Ovary (tissue), 3 donors: ENCODE measurements around the gene APBA1.

Experiments
- EP300 ChIP-seq: sonication (generic); formaldehyde crosslinking; IDR thresholded peaks from one replicate; pipeline ENCODE4 v1.6.1; 2017; ENCODE audit warnings: antibody characterized with exemption
- POLR2A ChIP-seq: fragments of 450-650 bp; IDR thresholded peaks from one replicate; pipeline ENCODE4 v1.6.1; 2017; ENCODE audit warnings: antibody characterized with exemption, mild to moderate bottlenecking, moderate library complexity
- TF ChIP-seq, protein P1 (sequence below), 3 donors: fragments of 450-650 bp in 2 of 3; fragments of 200-600 bp in 1 of 3; IDR thresholded peaks; one replicate each; pipeline versions ENCODE4 v1.5.1 to v1.8.0; 2016 to 2022; ENCODE audit warnings: antibody characterized with exemption in 3 of 3, mild to moderate bottlenecking in 1 of 3
- donor health status: DM: no; HTN: no; CAD: no.

DNA sequence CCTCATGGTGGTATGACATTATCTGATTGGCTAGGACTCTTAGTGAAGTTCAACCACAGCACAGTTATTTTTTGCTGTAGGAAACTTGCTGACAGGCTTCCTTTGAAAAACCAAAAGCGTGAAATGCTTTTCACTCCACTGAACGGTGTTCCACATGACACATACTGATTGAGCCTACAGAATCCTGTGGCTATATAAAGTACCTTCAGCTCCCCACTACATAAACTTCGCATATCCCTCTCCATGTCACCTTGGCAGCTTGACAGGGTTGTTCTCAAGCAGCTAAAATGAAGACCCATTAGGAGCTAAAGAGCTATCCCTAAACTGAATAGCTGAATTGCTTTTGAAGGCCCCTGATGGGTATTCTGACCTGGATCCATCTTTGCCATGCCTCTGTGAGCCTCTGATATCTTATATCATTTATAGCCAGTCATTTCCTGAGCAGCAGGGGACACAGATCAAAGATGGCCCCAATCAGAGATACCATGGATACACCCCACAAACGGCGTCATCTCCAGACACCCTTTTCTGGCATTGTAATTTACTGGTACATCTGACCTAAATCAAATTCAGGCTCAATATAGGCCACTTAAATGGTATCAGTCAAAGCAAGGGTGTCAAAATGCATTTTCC, 91.5 kb downstream of the APBA1 start:
- TF ChIP-seq, protein P1, sequence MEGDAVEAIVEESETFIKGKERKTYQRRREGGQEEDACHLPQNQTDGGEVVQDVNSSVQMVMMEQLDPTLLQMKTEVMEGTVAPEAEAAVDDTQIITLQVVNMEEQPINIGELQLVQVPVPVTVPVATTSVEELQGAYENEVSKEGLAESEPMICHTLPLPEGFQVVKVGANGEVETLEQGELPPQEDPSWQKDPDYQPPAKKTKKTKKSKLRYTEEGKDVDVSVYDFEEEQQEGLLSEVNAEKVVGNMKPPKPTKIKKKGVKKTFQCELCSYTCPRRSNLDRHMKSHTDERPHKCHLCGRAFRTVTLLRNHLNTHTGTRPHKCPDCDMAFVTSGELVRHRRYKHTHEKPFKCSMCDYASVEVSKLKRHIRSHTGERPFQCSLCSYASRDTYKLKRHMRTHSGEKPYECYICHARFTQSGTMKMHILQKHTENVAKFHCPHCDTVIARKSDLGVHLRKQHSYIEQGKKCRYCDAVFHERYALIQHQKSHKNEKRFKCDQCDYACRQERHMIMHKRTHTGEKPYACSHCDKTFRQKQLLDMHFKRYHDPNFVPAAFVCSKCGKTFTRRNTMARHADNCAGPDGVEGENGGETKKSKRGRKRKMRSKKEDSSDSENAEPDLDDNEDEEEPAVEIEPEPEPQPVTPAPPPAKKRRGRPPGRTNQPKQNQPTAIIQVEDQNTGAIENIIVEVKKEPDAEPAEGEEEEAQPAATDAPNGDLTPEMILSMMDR (IDR thresholded peaks at IDR 0.05): no peak
- TF ChIP-seq EP300 (no peak), POLR2A (no peak)
